DOHH2 (cell line): ENCODE measurements around the gene NUDT12.

ENCODE experiments used
- H3F3A ChIP-seq: fragments of 200-600 bp; sonication (generic), shearing (Covaris generic); 2 replicates; pipeline ENCODE4 v1.6.0; 2016; ENCODE audit warnings: antibody characterized with exemption, mild to moderate bottlenecking; ENCODE audit not compliant: control insufficient read depth, insufficient read depth
- H3K27ac ChIP-seq: fragments of 200-600 bp; sonication (generic); 2 replicates; pipeline ENCODE4 v1.5.1; 2014; ENCODE audit warnings: low read depth, mild to moderate bottlenecking, low read length, moderate library complexity
- H3K27me3 ChIP-seq: fragments of 200-600 bp; sonication (generic); 2 replicates; pipeline ENCODE4 v1.6.1; 2014; ENCODE audit warnings: mild to moderate bottlenecking, low read length, mixed read lengths; ENCODE audit not compliant: control insufficient read depth
- H3K36me3 ChIP-seq: fragments of 200-600 bp; sonication (generic); 2 replicates; pipeline ENCODE4 v1.6.1; 2014; ENCODE audit warnings: mild to moderate bottlenecking, low read length, moderate library complexity, mixed read lengths; ENCODE audit not compliant: control insufficient read depth
- H3K4me1 ChIP-seq: fragments of 200-600 bp; sonication (generic); 2 replicates; pipeline ENCODE4 v1.6.1; 2014; ENCODE audit warnings: mild to moderate bottlenecking, low read length, mixed read lengths; ENCODE audit not compliant: control insufficient read depth
- H3K4me2 ChIP-seq: fragments of 200-600 bp; sonication (generic); 2 replicates; pipeline ENCODE4 v1.6.0; 2014; ENCODE audit warnings: mild to moderate bottlenecking, low read length, moderate library complexity
- H3K4me3 ChIP-seq: fragments of 200-600 bp; sonication (generic); 2 replicates; pipeline ENCODE4 v1.5.1; 2014; ENCODE audit warnings: mild to moderate bottlenecking, low read length, mixed read lengths
- H3K79me2 ChIP-seq: fragments of 200-600 bp; sonication (generic); 2 replicates; pipeline ENCODE4 v1.6.1; 2014; ENCODE audit warnings: mild to moderate bottlenecking, low read length, mixed read lengths; ENCODE audit not compliant: control insufficient read depth
- H3K9me2 ChIP-seq: fragments of 200-600 bp; sonication (generic); replicated peaks from 2 replicates; pipeline ENCODE4 v1.6.1; 2014; ENCODE audit warnings: mild to moderate bottlenecking, low read length, mixed read lengths; ENCODE audit not compliant: control insufficient read depth
- H3K9me3 ChIP-seq: fragments of 200-600 bp; sonication (generic); 2 replicates; pipeline ENCODE4 v1.6.1; 2014; ENCODE audit warnings: antibody characterized with exemption, low read length, mixed read lengths; ENCODE audit not compliant: control insufficient read depth, insufficient read depth
- H4K20me1 ChIP-seq: fragments of 200-600 bp; sonication (generic); 2 replicates; pipeline ENCODE4 v1.6.0; 2014; ENCODE audit warnings: low read depth, mild to moderate bottlenecking, antibody characterized with exemption, low read length, moderate library complexity; ENCODE audit not compliant: control insufficient read depth, insufficient read depth
- EZH2phosphoT487 ChIP-seq: fragments of 200-600 bp; sonication (generic); IDR thresholded peaks from 2 replicates; pipeline ENCODE4 v1.6.1; 2017; ENCODE audit warnings: borderline replicate concordance, mild to moderate bottlenecking, antibody characterized with exemption, low read length, moderate library complexity, mixed read lengths
- TF ChIP-seq, protein P1 (sequence below): fragments of 200-600 bp; sonication (generic); IDR thresholded peaks from one replicate; pipeline ENCODE4 v1.5.1; 2014; ENCODE audit warnings: antibody characterized with exemption, mild to moderate bottlenecking, low read depth, low read length; ENCODE audit not compliant: poor library complexity, severe bottlenecking

Gene NUDT12

DNA sequence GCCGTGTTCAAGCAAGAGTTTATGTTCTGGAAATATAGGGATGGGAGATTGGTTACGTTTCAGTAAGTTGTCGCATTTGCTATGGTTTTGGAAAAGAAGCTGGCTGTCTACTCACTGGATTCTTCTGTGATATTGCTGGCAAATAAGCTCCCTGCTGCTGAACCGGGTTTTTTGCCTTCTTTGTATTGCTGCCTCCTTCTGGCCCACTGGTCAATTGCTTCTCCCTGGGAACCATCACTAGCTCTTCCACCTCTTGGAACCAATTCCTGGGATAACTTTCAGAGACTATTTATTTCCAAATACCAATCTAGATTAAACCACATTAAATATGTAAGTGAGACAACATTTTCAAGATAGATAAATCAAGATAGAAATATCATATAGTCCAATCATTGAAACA is 43.0 kb downstream of the NUDT12 start:
- no peaks in the 10 kb centered on the region for H3F3A ChIP-seq
- H3K36me3 ChIP-seq, result no peaks in the 10 kb centered on the region
- no peaks in the 10 kb centered on the region for H3K9me3 ChIP-seq
- no peak overlapping the region for H3K4me2 ChIP-seq
- no peak overlapping the region for H3K27ac ChIP-seq
- no peak overlapping the region for H3K4me3 ChIP-seq
- no peak for TF ChIP-seq EZH2phosphoT487
- H4K20me1 ChIP-seq, result no peaks in the 10 kb centered on the region
- no peaks in the 10 kb centered on the region for H3K4me1 ChIP-seq
- H3K27me3 ChIP-seq, result no peaks in the 10 kb centered on the region
- no peaks in the 10 kb centered on the region for H3K9me2 ChIP-seq
- H3K79me2 ChIP-seq, result no peaks in the 10 kb centered on the region

GRCh38 chr5:103514371-103514770 is 48.2 kb downstream of the NUDT12 start:
- H3K27me3 ChIP-seq, result no peaks in the 10 kb centered on the region
- no peaks in the 10 kb centered on the region for H3F3A ChIP-seq
- H3K4me3 ChIP-seq, result no peak overlapping the region
- no peaks in the 10 kb centered on the region for H3K9me2 ChIP-seq
- no peaks in the 10 kb centered on the region for H3K79me2 ChIP-seq
- no peak overlapping the region for H3K4me2 ChIP-seq
- H3K4me1 ChIP-seq, result no peaks in the 10 kb centered on the region
- no peaks in the 10 kb centered on the region for H4K20me1 ChIP-seq
- TF ChIP-seq EZH2phosphoT487, result no peak
- TF ChIP-seq, protein P1, sequence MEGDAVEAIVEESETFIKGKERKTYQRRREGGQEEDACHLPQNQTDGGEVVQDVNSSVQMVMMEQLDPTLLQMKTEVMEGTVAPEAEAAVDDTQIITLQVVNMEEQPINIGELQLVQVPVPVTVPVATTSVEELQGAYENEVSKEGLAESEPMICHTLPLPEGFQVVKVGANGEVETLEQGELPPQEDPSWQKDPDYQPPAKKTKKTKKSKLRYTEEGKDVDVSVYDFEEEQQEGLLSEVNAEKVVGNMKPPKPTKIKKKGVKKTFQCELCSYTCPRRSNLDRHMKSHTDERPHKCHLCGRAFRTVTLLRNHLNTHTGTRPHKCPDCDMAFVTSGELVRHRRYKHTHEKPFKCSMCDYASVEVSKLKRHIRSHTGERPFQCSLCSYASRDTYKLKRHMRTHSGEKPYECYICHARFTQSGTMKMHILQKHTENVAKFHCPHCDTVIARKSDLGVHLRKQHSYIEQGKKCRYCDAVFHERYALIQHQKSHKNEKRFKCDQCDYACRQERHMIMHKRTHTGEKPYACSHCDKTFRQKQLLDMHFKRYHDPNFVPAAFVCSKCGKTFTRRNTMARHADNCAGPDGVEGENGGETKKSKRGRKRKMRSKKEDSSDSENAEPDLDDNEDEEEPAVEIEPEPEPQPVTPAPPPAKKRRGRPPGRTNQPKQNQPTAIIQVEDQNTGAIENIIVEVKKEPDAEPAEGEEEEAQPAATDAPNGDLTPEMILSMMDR, result no peak
- no peaks in the 10 kb centered on the region for H3K9me3 ChIP-seq
- no peak overlapping the region for H3K27ac ChIP-seq
- H3K36me3 ChIP-seq, result no peaks in the 10 kb centered on the region

DNA sequence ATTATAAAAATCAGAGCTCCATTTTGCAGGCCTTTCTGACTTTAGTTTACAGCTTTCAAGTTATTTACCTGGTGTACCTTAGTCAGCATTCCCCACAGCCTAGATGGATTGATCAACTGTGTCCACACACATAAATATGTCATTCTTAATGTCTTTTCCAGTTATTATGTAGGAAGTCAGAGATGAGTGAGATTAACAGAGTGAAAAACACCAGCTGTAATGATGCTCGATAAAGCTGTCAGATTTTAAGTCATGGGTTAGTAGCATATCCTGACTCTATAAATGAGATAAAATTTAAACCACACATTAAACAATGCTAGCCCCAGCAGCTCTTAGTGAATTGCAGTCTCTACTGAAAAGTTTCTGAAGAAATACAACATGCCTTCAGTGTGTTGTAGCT is 48.9 kb downstream of the NUDT12 start:
- no peaks in the 10 kb centered on the region for H3F3A ChIP-seq
- H3K27ac ChIP-seq, result no peak overlapping the region
- H3K9me2 ChIP-seq, result no peaks in the 10 kb centered on the region
- no peaks in the 10 kb centered on the region for H3K79me2 ChIP-seq
- H3K4me3 ChIP-seq, result no peak overlapping the region
- no peaks in the 10 kb centered on the region for H3K36me3 ChIP-seq
- H4K20me1 ChIP-seq, result no peaks in the 10 kb centered on the region
- TF ChIP-seq, protein P1, result no peak
- no peak for TF ChIP-seq EZH2phosphoT487
- no peak overlapping the region for H3K4me2 ChIP-seq
- no peaks in the 10 kb centered on the region for H3K27me3 ChIP-seq
- H3K4me1 ChIP-seq, result no peaks in the 10 kb centered on the region
- H3K9me3 ChIP-seq, result no peaks in the 10 kb centered on the region

DNA sequence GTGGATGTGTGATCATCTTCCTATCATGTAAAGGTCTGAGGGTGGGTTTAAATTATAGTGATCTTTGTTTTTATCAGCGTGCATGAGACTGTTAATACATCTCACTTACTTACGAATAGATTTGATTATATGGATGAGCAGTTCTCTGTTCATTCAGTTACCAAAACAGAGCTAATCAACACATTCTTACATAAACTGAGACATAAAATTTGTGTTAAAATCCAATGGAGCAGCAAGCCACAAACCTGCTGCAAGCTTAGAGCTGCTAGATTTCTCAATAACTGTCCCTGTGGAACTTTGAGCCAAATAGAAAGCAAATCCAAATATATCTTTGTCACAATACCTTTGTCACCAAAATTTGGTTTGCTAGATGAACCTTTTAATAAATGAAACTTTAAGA is 50.1 kb downstream of the NUDT12 start:
- Histone ChIP-seq H3K9me3 (no peaks in the 10 kb centered on the region), H3K36me3 (no peaks in the 10 kb centered on the region), H3K4me3 (no peak overlapping the region), H3K79me2 (no peaks in the 10 kb centered on the region), H3K4me2 (no peak overlapping the region), H4K20me1 (no peaks in the 10 kb centered on the region), H3K9me2 (no peaks in the 10 kb centered on the region), H3F3A (no peaks in the 10 kb centered on the region), H3K4me1 (no peaks in the 10 kb centered on the region), H3K27ac (no peak overlapping the region), H3K27me3 (no peaks in the 10 kb centered on the region)
- TF ChIP-seq EZH2phosphoT487, result no peak
- TF ChIP-seq, protein P1, result no peak
